DMS79 treated with DMSO at 0.1 percent for 48 hours (cell line): Measurements from ENCODE around the gene STPG1.

Experiments
- DNase-seq: peaks from one replicate; lab custom pipeline; 2025; lab: John Stamatoyannopoulos, UW

Gene STPG1

GRCh38 chr1:24392982-24393650, 20.5 kb downstream of the STPG1 start:
- no peak for DNase-seq

- no peak for DNase-seq
Measured at GRCh38 chr1:24392604-24392946, 21.0 kb downstream of the STPG1 start.

- peak; percentile 72 for DNase-seq
Measured at GRCh38 chr1:24391882-24392603, 21.5 kb downstream of the STPG1 start.

- DNase-seq: peak; percentile 75
Measured at GRCh38 chr1:24390924-24391782, 22.4 kb downstream of the STPG1 start.

- no peak for DNase-seq
Measured at GRCh38 chr1:24389231-24389678, 24.3 kb downstream of the STPG1 start.

- DNase-seq: no peak
Measured at GRCh38 chr1:24388331-24388885, 25.2 kb downstream of the STPG1 start.

- DNase-seq: no peak
Measured at GRCh38 chr1:24387636-24388175, 25.9 kb downstream of the STPG1 start.

- DNase-seq: no peak
Measured at GRCh38 chr1:24386931-24387330, 26.7 kb downstream of the STPG1 start.

- DNase-seq: peak; percentile 90
Measured at GRCh38 chr1:24386241-24386640, 27.3 kb downstream of the STPG1 start.

- DNase-seq: no peak
Measured at GRCh38 chr1:24385160-24385940, 28.2 kb downstream of the STPG1 start.

- peak; percentile 32 for DNase-seq
Measured at GRCh38 chr1:24384251-24385090, 29.1 kb downstream of the STPG1 start.

- no peak for DNase-seq
Measured at GRCh38 chr1:24383381-24383940, 30.1 kb downstream of the STPG1 start.

- DNase-seq: no peak
Measured at GRCh38 chr1:24382165-24382577, 31.4 kb downstream of the STPG1 start.

GRCh38 chr1:24381256-24381655, 32.3 kb downstream of the STPG1 start:
- DNase-seq: no peak

- DNase-seq: no peak
Measured at GRCh38 chr1:24380508-24380907, 33.1 kb downstream of the STPG1 start.

GRCh38 chr1:24379733-24380315, 33.8 kb downstream of the STPG1 start:
- DNase-seq: no peak

GRCh38 chr1:24374891-24375786, 38.4 kb downstream of the STPG1 start:
- DNase-seq: no peak

GRCh38 chr1:24373710-24374109, 39.9 kb downstream of the STPG1 start:
- no peak for DNase-seq

- no peak for DNase-seq
Measured at GRCh38 chr1:24373044-24373443, 40.5 kb downstream of the STPG1 start.
